T-cell (primary cell): ENCODE data around the gene MLN. TPM values are rescaled to one million over a fixed set of nuclear protein-coding genes. Genes with fewer than 3 reads are reported as not detected.

Experiments used
- ATAC-seq, 4 experiments: fragments of 200-7000 bp in 3 of 4; fragments of 150-1000 bp in 1 of 4; cut with Tn5 transposase; replicated peaks in 1 of 4; 1 replicate in 3 of 4; 2 replicates in 1 of 4; pipeline ENCODE4 v1.10.0; 2021; ENCODE audit warnings: moderate library complexity in 3 of 4, mild to moderate bottlenecking in 2 of 4, moderate number of reproducible peaks in 1 of 4
- CTCF ChIA-PET, 2 donors: fragments of 300-600 bp; sonication (Branson Sonifier 250); formaldehyde crosslinking; loops; one replicate each; lab custom pipeline; 2022; ENCODE audit warnings: antibody characterized with exemption in 2 of 2; lab: Charles Lee
- POLR2A ChIA-PET, 2 donors: fragments of 300-600 bp; sonication (Branson Sonifier 250); formaldehyde crosslinking; loops; one replicate each; lab custom pipeline; 2022; ENCODE audit warnings: antibody characterized with exemption in 2 of 2; lab: Charles Lee
- DNase-seq, 35 experiments: peaks; one replicate each; pipeline versions ENCODE4 v3.0.0 to v3.0.0-alpha.2; 2013 to 2023
- H3K27ac ChIP-seq: one replicate; pipeline ENCODE4 v1.5.1; 2013; ENCODE audit warnings: low read length
- H3K27me3 ChIP-seq, 2 experiments: replicated peaks in 1 of 2; 1 replicate in 1 of 2; 2 replicates in 1 of 2; pipeline versions ENCODE4 v1.6.1 to v1.7.0; 2013; ENCODE audit warnings: low read length in 1 of 2, mixed read lengths in 1 of 2; ENCODE audit not compliant: control insufficient read depth in 2 of 2, insufficient read depth in 2 of 2; ENCODE audit errors: extremely low read depth in 1 of 2
- H3K36me3 ChIP-seq, 2 donors: 1 replicate in 1 of 2; 2 replicates in 1 of 2; pipeline versions ENCODE4 v1.6.1 to v1.7.0; 2013; ENCODE audit warnings: low read length in 1 of 2; ENCODE audit not compliant: control insufficient read depth in 2 of 2, insufficient read depth in 1 of 2; ENCODE audit errors: extremely low read depth in 1 of 2
- H3K4me1 ChIP-seq, 2 experiments: 1 replicate in 1 of 2; 2 replicates in 1 of 2; pipeline versions ENCODE4 v1.6.1 to v1.7.0; 2013; ENCODE audit warnings: low read length in 2 of 2, mixed read lengths in 1 of 2; ENCODE audit not compliant: insufficient read depth in 2 of 2, control insufficient read depth in 1 of 2; ENCODE audit errors: extremely low read depth in 1 of 2
- H3K4me3 ChIP-seq, 2 donors: 1 replicate in 1 of 2; 2 replicates in 1 of 2; pipeline versions ENCODE4 v1.5.1 to v1.7.0; 2013; ENCODE audit warnings: mild to moderate bottlenecking in 2 of 2, low read length in 1 of 2, moderate library complexity in 1 of 2; ENCODE audit not compliant: control insufficient read depth in 1 of 2; ENCODE audit errors: extremely low read depth in 1 of 2
- H3K9me3 ChIP-seq: 2 replicates; pipeline ENCODE4 v1.7.0; 2013
- H3K27ac Mint-ChIP-seq, 2 donors: one replicate each; pipeline ENCODE4 v1.8.0; 2020 to 2021; ENCODE audit warnings: mild to moderate bottlenecking in 2 of 2, mixed read lengths in 2 of 2
- H3K27me3 Mint-ChIP-seq, 2 donors: one replicate each; pipeline ENCODE4 v1.8.0; 2021 to 2022; ENCODE audit warnings: mixed read lengths in 2 of 2
- H3K36me3 Mint-ChIP-seq: one replicate; pipeline ENCODE4 v1.8.0; 2021; ENCODE audit warnings: mixed read lengths
- H3K4me1 Mint-ChIP-seq, 3 donors: one replicate each; pipeline ENCODE4 v1.8.0; 2020 to 2022; ENCODE audit warnings: mixed read lengths in 3 of 3, mild to moderate bottlenecking in 1 of 3
- H3K4me3 Mint-ChIP-seq, 3 donors: one replicate each; pipeline ENCODE4 v1.8.0; 2020 to 2022; ENCODE audit warnings: mild to moderate bottlenecking in 3 of 3, mixed read lengths in 3 of 3, moderate library complexity in 3 of 3
- H3K9me3 Mint-ChIP-seq, 3 donors: one replicate each; pipeline ENCODE4 v1.8.0; 2020 to 2022; ENCODE audit warnings: mixed read lengths in 3 of 3
- WGBS: methylation state at CpG from one replicate; pipeline ENCODE4 v1.1.5; 2013; ENCODE audit warnings: missing lambda C conversion rate; ENCODE audit not compliant: insufficient coverage; 5-methylcytosine and 5-hydroxymethylcytosine counted together
- total RNA-seq, 35 experiments: library from RNA in 6 of 35; stranded (reverse) in 6 of 35; fragments of 120-200 nt in 1 of 35; gene quantifications; one replicate each; pipeline versions ENCODE4 v1.2.1 to v1.2.4 and lab custom pipeline; 2013 to 2026

Gene MLN
- total RNA-seq, 5 donors from 2014 or later (not counting 1 experiment from before 2014, with no cell fraction given): not detected

DNA sequence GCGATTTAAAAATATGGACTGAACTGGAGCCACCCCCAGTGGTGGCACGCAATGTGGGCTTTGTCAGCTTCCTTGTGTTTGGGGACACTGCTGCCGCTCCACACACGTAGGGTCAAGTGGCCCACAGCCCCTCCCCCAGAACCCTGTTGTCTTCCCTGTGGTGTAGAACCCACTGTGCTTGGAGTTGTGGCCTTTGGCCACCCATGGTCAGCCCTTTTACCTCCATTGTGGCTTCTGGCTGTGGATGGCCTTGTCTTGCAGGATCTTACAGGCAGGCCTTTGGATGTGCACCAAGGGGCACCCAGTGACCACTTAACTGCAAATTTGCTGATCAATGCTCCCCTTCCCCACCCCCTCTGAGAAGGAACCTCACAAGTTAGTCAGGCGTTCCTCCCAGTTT lies 12.9 kb downstream of the MLN start:
- POLR2A ChIA-PET: interaction anchor here in 1 of 2 donors (0.5 kb wide), 1 partner anchor 378 kb away, joined by 8 read pairs; no protein-coding TSS in a partner anchor
- no peak overlapping the region for H3K27ac Mint-ChIP-seq
- WGBS: 89% methylated on average over 3 of the region's 5 CpGs
- Histone ChIP-seq H3K9me3 (no peaks in the 10 kb centered on the region), H3K27me3 (peaks cover 0 to 16% of the 10 kb centered on the region in 2 experiments), H3K27ac (no peak overlapping the region), H3K36me3 (peaks cover 0 to 2% of the 10 kb centered on the region in 2 donors), H3K4me1 (peaks cover 17 to 25% of the 10 kb centered on the region in 2 experiments), H3K4me3 (no peak overlapping the region)
- H3K4me3 Mint-ChIP-seq: peak overlapping the region in 1 of 3 donors; percentile 50
- H3K27me3 Mint-ChIP-seq: peaks cover 0 to 4% of the 10 kb centered on the region in 2 donors
- no peaks in the 10 kb centered on the region for H3K9me3 Mint-ChIP-seq
- ATAC-seq (no peak), DNase-seq (no peak)
- peaks cover 9% of the 10 kb centered on the region for H3K36me3 Mint-ChIP-seq
- CTCF ChIA-PET: interaction anchor here (0.5 to 0.7 kb wide), 2 partner anchors 373 to 446 kb away, joined by 3 read pairs; partner anchors contain the start of gene HMGA1 (in 1 of the 2)
- H3K4me1 Mint-ChIP-seq: peaks cover 30 to 34% (median 33%) of the 10 kb centered on the region in 3 donors

GRCh38 chr6:33790379-33790778 lies 13.4 kb downstream of the MLN start:
- no peak overlapping the region for H3K27ac ChIP-seq
- peak overlapping the region; percentile 4 to 50 (median 17) for H3K4me3 Mint-ChIP-seq
- H3K9me3 Mint-ChIP-seq: no peaks in the 10 kb centered on the region
- peaks cover 9% of the 10 kb centered on the region for H3K36me3 Mint-ChIP-seq
- H3K36me3 ChIP-seq: peaks cover 0 to 2% of the 10 kb centered on the region in 2 donors
- peaks cover 0 to 4% of the 10 kb centered on the region in 2 donors for H3K27me3 Mint-ChIP-seq
- no peak overlapping the region for H3K4me3 ChIP-seq
- ChIA-PET POLR2A (interaction anchor here in 1 of 2 donors (0.5 kb wide), 1 partner anchor 379 kb away, joined by 8 read pairs; no protein-coding TSS in a partner anchor), CTCF (interaction anchor here (0.5 kb wide), 2 partner anchors 46 to 446 kb away, joined by 3 to 4 read pairs; partner anchors contain the start of gene HMGA1 (in 1 of the 2))
- peaks cover 17 to 31% of the 10 kb centered on the region in 2 experiments for H3K4me1 ChIP-seq
- no peak for ATAC-seq
- no peaks in the 10 kb centered on the region for H3K9me3 ChIP-seq
- H3K27me3 ChIP-seq: peaks cover 0 to 13% of the 10 kb centered on the region in 2 experiments
- no peak for DNase-seq
- 80% methylated on average over 1 of the region's 2 CpGs for WGBS
- peak overlapping the region in 1 of 2 donors; percentile 18 for H3K27ac Mint-ChIP-seq
- H3K4me1 Mint-ChIP-seq: peaks cover 35 to 38% (median 36%) of the 10 kb centered on the region in 3 donors

DNA sequence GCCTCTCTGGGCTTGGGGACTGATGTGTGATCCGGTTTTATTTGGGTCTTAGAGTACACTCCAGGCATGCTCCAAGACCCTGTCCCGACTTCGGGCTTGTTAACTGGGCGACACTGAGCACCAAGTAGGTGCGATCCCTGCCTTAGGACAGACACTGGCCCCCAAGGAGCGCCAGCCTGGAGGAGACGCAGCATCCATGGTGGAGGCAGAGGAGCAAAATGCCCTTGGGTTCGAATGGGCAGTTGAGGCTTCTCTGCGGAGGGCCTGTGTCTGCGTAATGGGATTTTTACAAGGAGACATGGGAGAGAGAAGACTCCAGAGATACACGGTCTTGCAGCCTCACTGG lies 14.3 kb downstream of the MLN start:
- H3K36me3 ChIP-seq: peaks cover 3 to 8% of the 10 kb centered on the region in 2 donors
- no peak overlapping the region for H3K4me3 ChIP-seq
- Mint-ChIP-seq H3K4me3 (peak overlapping the region; percentile 77 to 81 (median 79)), H3K27ac (peak overlapping the region; percentile 72 to 88), H3K4me1 (peaks cover 43 to 47% (median 45%) of the 10 kb centered on the region in 3 donors), H3K36me3 (peaks cover 17% of the 10 kb centered on the region), H3K9me3 (no peaks in the 10 kb centered on the region), H3K27me3 (peaks cover 0 to 4% of the 10 kb centered on the region in 2 donors)
- H3K27ac ChIP-seq: no peak overlapping the region
- DNase-seq (no peak), ATAC-seq (no peak)
- WGBS: 91% methylated on average over 7 of the region's 11 CpGs
- H3K27me3 ChIP-seq: peaks cover 0 to 8% of the 10 kb centered on the region in 2 experiments
- no peaks in the 10 kb centered on the region for H3K9me3 ChIP-seq
- peaks cover 17 to 39% of the 10 kb centered on the region in 2 experiments for H3K4me1 ChIP-seq
- CTCF ChIA-PET: no interaction called here
- POLR2A ChIA-PET: no interaction called here

GRCh38 chr6:33788694-33789549 lies 14.9 kb downstream of the MLN start, which contains the start of gene LEMD2:
LEMD2 (minus strand) TSS chr6:33789130; CDS start chr6:33789116, 14 bp downstream.
- peaks cover 0 to 8% of the 10 kb centered on the region in 2 experiments for H3K27me3 ChIP-seq
- peaks cover 4 to 13% of the 10 kb centered on the region in 2 donors for H3K36me3 ChIP-seq
- peaks cover 17 to 41% of the 10 kb centered on the region in 2 experiments for H3K4me1 ChIP-seq
- WGBS: 2% methylated on average over 80 of the region's 86 CpGs
- H3K9me3 ChIP-seq: no peaks in the 10 kb centered on the region
- DNase-seq (peak; percentile 81 to 96 (median 88)), ATAC-seq (peak; percentile 89 to 92 (median 92))
- peak within 1 kb of the TSS; percentile 44 to 56 for H3K4me3 ChIP-seq
- H3K27ac Mint-ChIP-seq: peak within 1 kb of the TSS; percentile 95 to 97
- H3K4me1 Mint-ChIP-seq: peaks cover 46 to 53% (median 48%) of the 10 kb centered on the region in 3 donors
- H3K9me3 Mint-ChIP-seq: no peaks in the 10 kb centered on the region
- peak within 1 kb of the TSS; percentile 71 for H3K27ac ChIP-seq
- peaks cover 0 to 4% of the 10 kb centered on the region in 2 donors for H3K27me3 Mint-ChIP-seq
- peak within 1 kb of the TSS; percentile 90 to 94 (median 94) for H3K4me3 Mint-ChIP-seq
- POLR2A ChIA-PET: no interaction called here
- peaks cover 20% of the 10 kb centered on the region for H3K36me3 Mint-ChIP-seq
- CTCF ChIA-PET: interaction anchor here in 1 of 2 donors (1.1 kb wide), 1 partner anchor 17 kb away, joined by 3 read pairs; no protein-coding TSS in a partner anchor

DNA sequence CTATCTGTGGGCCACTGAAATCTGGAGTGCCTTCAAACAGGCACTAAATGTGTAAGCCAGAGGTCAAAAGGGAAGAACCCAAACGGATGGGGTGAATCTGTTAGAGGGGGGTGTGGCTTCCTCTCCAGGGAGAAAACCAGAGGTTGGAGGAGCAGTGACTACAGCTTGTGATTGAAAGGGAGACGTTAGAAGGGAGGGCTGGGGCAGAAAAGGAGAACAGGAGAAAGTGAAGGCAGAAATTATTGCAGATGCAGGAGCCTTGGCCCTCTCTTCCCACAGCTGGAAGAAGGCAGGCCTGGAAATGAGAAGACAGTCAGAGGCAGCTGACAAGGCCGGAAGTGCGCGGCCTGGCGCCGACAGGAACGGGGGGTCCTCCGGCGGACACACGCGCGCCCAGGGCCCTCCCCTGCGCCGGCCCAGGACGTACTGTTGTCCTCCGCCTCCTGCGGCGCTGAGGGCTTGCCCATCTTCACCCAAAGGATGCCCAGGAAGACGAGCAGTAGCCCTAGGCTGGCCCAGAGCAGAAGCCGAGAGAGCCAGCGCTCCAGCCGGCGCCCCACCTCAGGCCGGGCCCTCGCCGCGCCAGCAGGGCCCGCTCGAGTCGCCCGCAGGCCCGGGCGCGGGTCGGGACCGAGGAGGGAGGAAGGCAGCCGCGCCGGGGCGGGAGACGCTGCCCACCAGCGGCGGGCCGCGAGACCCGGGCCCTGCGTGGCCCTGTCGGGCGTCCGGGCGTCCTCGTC lies 15.7 kb downstream of the MLN start:
- Mint-ChIP-seq H3K9me3 (no peaks in the 10 kb centered on the region), H3K4me1 (peaks cover 53 to 60% (median 54%) of the 10 kb centered on the region in 3 donors), H3K4me3 (peak overlapping the region; percentile 90 to 94 (median 94)), H3K27me3 (no peaks in the 10 kb centered on the region), H3K36me3 (peaks cover 27% of the 10 kb centered on the region), H3K27ac (peak overlapping the region; percentile 95 to 97)
- peak overlapping the region; percentile 71 for H3K27ac ChIP-seq
- DNase-seq (peak; percentile 16 to 71 (median 34)), ATAC-seq (peak; percentile 45 to 54 (median 46))
- ChIA-PET CTCF (interaction anchor here in 1 of 2 donors (1.1 kb wide), 1 partner anchor 16 kb away, joined by 3 read pairs; no protein-coding TSS in a partner anchor), POLR2A (no interaction called here)
- no peaks in the 10 kb centered on the region for H3K9me3 ChIP-seq
- H3K27me3 ChIP-seq: peaks cover 0 to 2% of the 10 kb centered on the region in 2 experiments
- H3K4me3 ChIP-seq: peak overlapping the region; percentile 44 to 56
- peaks cover 17 to 41% of the 10 kb centered on the region in 2 experiments for H3K4me1 ChIP-seq
- WGBS: under 1% methylated on average over 52 of the region's 53 CpGs
- peaks cover 4 to 21% of the 10 kb centered on the region in 2 donors for H3K36me3 ChIP-seq
